Measurements from ENCODE around the gene CUTC. TPM values are rescaled to one million over a fixed set of nuclear protein-coding genes. Genes with fewer than 3 reads are reported as not detected.

The CUTC gene
- total RNA-seq, 2 donors from 2014 or later: 8.6 to 14.8 TPM

- H3K27me3 ChIP-seq: no peaks in the 10 kb centered on the region
- H3K27ac ChIP-seq: no peak overlapping the region
- intact Hi-C loops (cut with DNase I): no loop called here
- ATAC-seq (no peak), DNase-seq (no peak)
- H3K4me3 ChIP-seq: no peak overlapping the region
- peaks cover 13 to 31% of the 10 kb centered on the region in 2 donors for H3K36me3 ChIP-seq (replicated peaks in 1 of 2; ENCODE audit: insufficient read depth in 1 of 2, low read depth in 2 of 2)
- TF ChIP-seq CTCF (IDR thresholded peaks at IDR 0.05) (no peak), POLR2A (IDR thresholded peaks at IDR 0.05) (no peak)
- WGBS, 2 donors: 90 to 96% methylated on average over 2 of the region's 2 CpGs
- H3K9me3 ChIP-seq: no peaks in the 10 kb centered on the region
- no peaks in the 10 kb centered on the region for H3K4me1 ChIP-seq
These were observed 16.9 kb downstream of the CUTC start for GRCh38 chr10:99748823-99749451.

GRCh38 chr10:99750641-99751040 is 18.6 kb downstream of the CUTC start:
- peaks cover 0 to 32% of the 10 kb centered on the region in 2 donors for H3K36me3 ChIP-seq (replicated peaks in 1 of 2; ENCODE audit: insufficient read depth in 1 of 2, low read depth in 2 of 2)
- TF ChIP-seq POLR2A (IDR thresholded peaks at IDR 0.05) (no peak), CTCF (IDR thresholded peaks at IDR 0.05) (no peak)
- intact Hi-C loops (cut with DNase I): no loop called here

GRCh38 chr10:99754670-99755069 is 22.6 kb downstream of the CUTC start:
- H3K27ac ChIP-seq: no peak overlapping the region
- DNase-seq: no peak
- 78 to 95% methylated on average over 1 of the region's 1 CpG for WGBS, 2 donors
- H3K36me3 ChIP-seq (replicated peaks in 1 of 2; ENCODE audit: insufficient read depth in 1 of 2, low read depth in 2 of 2): peaks cover 0 to 17% of the 10 kb centered on the region in 2 donors
- H3K4me1 ChIP-seq: no peaks in the 10 kb centered on the region
- no peaks in the 10 kb centered on the region for H3K27me3 ChIP-seq
- no peaks in the 10 kb centered on the region for H3K9me3 ChIP-seq
- H3K4me3 ChIP-seq: no peak overlapping the region
- intact Hi-C loops (cut with DNase I): no loop called here
- no peak for ATAC-seq
- TF ChIP-seq CTCF (IDR thresholded peaks at IDR 0.05): no peak
- TF ChIP-seq POLR2A (IDR thresholded peaks at IDR 0.05): no peak

More at GRCh38 chr10:99750641-99751040, 18.6 kb downstream of the CUTC start:
- DNase-seq: no peak
- H3K9me3 ChIP-seq: no peaks in the 10 kb centered on the region
- H3K27ac ChIP-seq: no peak overlapping the region
- H3K4me1 ChIP-seq: no peaks in the 10 kb centered on the region
- ATAC-seq: no peak
- H3K4me3 ChIP-seq: no peak overlapping the region
- no peaks in the 10 kb centered on the region for H3K27me3 ChIP-seq

GRCh38 chr10:99756159-99756558 is 24.1 kb downstream of the CUTC start:
- Histone ChIP-seq H3K36me3 (replicated peaks in 1 of 2; ENCODE audit: insufficient read depth in 1 of 2, low read depth in 2 of 2) (peaks cover 0 to 17% of the 10 kb centered on the region in 2 donors), H3K27ac (no peak overlapping the region), H3K4me1 (no peaks in the 10 kb centered on the region), H3K27me3 (no peaks in the 10 kb centered on the region), H3K4me3 (no peak overlapping the region), H3K9me3 (no peaks in the 10 kb centered on the region)
- DNase-seq (no peak), ATAC-seq (no peak)
- no peak for TF ChIP-seq POLR2A (IDR thresholded peaks at IDR 0.05)
- TF ChIP-seq CTCF (IDR thresholded peaks at IDR 0.05): no peak
- 93 to 95% methylated on average over 1 of the region's 1 CpG for WGBS, 2 donors
- intact Hi-C loops (cut with DNase I): no loop called here
